GM12891 (cell line): ENCODE results near the gene MTA3.

Experiments
- POLR2A ChIP-seq: IDR thresholded peaks from 2 replicates; pipeline ENCODE4 v1.6.1; 2011; ENCODE audit warnings: low read depth, low read length, control low read depth
- POLR2AphosphoS5 ChIP-seq: IDR thresholded peaks from 2 replicates; pipeline ENCODE4 v1.6.1; 2011; ENCODE audit warnings: low read depth, low read length, control low read depth
- SPI1 ChIP-seq: IDR thresholded peaks from 2 replicates; pipeline ENCODE4 v1.6.1; 2011; ENCODE audit warnings: low read depth, low read length, control low read depth
- TAF1 ChIP-seq: IDR thresholded peaks from 2 replicates; pipeline ENCODE4 v1.6.1; 2011; ENCODE audit warnings: low read depth, low read length, control low read depth

GRCh38 chr2:42800981-42801380 is 232.5 kb downstream of the MTA3 start:
- TF ChIP-seq POLR2A (no peak), TAF1 (no peak), SPI1 (no peak), POLR2AphosphoS5 (no peak)
